NCI-H524 treated with DMSO at 0.1 percent for 48 hours (cell line): ENCODE data around the gene CLEC19A.
"Not testable (repeated sequence)": the region's sequence is repeated elsewhere in the genome, so short reads cannot be mapped to it uniquely, and the experiment has no call there.

Source experiments
- DNase-seq: peaks from one replicate; lab custom pipeline; 2025; lab: John Stamatoyannopoulos, UW

Gene CLEC19A

DNA sequence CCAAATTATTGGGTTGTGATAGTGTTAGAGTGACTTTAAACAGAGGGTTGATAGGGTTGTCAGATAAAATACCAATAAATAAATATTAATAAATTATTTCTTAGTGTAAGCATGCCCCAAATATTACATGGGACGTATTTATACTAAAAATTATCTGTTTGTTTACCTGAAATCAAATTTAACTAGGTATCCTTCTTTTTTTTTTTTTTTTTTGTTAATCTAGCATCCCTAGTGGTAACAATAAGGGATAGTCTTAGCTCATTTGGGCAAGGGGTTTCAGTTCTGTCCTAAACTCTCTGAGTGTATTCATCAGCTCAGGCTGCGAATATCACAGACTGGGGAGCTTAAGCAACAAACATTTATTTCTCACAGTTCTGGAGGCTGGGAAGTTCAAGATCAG, 1.3 kb downstream of the CLEC19A start:
- DNase-seq, result no peak

DNA sequence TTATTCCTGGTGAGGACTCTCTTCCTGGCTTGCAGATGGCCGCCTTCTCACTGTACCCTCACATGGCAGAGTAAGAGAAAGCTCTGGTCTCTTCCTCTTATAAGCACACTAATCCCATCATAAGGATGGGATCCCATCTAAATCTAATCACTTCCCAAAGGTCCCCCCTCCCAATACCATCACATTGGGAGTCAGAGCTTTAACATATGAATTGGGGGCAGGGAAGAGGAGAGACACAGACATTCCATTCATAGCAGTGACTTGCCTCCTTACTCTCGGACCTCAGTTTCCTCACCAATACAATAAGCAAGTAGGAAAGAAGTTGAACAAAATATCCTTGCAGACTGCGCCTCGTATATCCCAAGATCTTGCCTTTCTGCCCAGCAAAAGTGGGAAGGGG, 1.7 kb downstream of the CLEC19A start:
- DNase-seq, result no peak

DNA sequence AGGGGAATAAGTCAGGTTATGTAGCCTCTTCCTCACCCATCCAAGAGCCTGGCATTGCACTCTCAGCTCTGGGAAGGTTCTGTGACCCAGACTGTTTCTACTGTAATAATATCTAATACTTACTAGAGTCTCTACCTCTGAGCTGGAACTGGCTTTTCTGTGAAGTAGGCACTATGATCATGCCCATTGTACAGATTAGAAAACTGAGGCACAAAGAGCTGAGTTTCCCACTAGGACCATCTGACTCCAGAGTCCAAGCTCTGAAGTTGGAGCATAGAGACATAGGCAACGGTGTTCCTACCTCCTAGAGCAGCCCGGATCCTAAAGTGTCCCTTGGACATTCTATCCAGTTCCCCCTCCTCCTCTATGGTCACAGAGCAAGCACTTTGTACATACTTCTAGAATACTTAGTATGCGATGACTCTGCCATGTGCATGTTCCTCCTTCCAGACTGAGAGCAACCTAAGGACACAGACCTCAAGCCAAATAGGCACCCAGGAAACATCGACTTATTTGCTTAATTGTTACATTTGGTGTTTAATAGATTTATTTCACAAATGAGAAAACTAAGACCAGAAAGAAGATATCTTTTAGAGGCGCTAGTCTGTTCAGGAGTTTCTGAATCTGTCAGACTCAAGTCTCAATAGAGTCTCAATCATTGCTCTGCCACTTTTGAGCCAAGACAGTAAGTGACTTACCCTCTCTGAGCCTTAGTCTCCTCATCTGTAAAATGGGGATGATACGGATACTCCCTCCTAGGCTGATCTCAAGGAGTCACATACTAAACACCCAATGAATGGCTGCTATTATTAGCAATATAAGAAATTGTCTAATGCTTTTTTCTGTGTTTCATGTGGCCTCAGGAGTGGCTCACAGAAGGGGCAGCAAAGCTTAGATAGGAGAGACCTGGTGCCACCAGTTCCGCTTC, 3.6 kb downstream of the CLEC19A start:
- DNase-seq, result no peak

DNA sequence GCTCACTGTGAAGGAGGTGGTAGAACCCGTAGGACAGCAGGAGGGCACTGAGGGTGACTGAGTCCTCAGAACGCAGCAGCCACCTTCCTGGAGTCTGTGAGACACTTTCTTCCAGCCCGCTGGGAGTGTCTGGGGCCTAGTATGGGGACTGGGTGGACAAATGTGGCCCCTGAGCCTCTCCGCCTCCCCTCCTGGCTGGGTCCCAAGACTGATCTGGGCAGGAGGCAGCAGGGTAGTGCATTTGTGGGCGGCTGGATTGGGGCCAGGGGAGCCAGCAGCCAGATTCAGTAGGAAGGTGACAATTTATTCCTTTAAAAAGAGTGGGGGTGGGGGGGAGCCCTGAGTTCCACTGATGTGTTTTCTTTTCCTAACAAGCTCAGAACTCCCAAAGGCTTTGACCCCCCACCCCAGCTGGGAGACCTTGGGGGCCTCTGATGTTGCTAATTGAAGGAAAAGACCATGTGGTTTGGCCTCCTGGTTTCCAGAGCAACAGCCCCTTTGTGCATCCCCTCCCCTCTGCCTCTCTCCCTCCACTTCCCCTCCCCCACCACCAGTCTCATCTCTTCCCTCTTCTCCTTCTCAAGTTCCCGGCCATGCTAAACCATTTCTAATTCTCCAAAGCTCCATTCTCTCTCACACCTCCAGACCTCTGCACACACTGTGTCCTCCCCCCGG, 4.4 kb downstream of the CLEC19A start:
- no peak for DNase-seq

DNA sequence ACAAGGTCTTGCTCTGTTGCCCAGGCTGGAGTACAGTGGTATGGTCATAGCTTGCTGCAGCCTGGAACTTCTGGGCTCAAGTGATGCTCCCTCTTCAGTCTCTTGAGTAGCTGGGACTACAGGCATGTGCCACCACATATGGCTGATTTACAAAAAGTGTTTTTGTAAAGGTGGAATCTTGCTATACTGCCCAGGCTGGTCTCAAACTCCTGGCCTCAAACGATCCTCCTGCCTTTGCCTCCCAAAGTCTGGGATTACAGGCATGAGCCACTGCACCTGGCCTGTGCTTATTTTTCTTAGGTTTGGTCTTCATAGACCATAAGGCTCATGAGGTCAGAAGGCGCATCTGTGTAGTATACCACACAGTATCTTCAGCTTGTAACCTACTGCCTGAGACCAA, 5.3 kb downstream of the CLEC19A start:
- no peak for DNase-seq

DNA sequence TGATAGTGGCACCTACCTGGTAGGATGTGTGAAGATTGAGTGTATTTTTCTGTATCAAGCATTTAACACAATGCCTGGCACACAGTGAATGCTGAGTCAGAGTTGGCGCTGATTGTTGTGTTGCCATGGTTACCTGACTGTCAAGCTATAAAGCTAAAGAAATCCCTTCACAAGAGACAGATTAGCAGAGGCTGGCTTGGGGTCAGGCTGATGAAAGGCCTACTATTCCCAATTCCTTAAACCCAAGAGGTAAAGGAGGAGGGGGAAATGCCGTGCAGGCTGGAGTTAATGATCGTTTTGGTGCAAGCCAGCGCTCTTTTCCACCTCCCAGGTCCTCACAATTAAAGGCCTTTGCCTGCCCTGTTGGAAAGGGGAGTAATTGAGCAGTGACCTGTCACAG, 5.9 kb downstream of the CLEC19A start:
- no peak for DNase-seq

DNA sequence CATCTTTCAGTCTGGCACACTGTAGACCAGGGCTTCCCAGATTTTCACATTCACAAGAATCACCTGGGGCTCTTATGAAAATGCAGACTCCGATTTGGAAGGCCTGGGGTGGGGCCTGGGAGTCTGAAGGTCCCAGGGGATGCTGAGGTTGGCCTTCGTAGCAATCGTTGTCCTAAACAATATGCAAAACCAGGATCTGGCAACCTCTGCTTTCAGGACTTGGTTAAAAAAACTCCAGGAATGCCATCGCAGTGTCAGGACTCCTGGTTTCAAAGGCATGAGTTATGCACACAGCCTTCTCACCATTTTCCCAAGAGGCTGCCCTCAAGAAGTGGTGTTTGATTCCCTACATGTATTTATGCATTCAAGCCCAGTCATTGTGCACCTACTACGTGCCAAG, 6.7 kb downstream of the CLEC19A start:
- no peak for DNase-seq

DNA sequence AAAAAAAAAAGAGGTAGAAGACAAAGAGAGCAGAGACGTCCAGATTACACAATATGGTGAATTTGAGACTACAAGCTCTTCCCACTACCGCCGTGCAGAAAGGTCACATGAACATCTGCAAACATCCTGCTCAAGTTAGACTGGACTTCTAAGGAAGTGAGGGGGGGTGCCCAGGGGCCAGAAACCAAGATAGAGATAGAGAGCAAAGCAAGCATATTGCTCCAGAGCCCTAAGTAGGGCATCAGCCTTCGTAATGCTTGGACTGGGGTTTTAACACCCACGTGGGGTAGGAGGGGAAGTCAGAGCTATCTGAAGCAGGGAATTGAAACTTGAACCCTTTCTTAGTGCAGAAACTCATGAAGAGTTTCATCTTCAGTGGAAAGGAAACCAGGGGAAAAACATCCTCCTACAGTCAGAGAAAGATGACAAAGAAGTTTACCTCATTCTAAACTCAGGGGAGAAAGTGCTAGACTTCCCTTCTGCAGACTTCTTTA, 8.7 kb downstream of the CLEC19A start:
- DNase-seq, result no peak

DNA sequence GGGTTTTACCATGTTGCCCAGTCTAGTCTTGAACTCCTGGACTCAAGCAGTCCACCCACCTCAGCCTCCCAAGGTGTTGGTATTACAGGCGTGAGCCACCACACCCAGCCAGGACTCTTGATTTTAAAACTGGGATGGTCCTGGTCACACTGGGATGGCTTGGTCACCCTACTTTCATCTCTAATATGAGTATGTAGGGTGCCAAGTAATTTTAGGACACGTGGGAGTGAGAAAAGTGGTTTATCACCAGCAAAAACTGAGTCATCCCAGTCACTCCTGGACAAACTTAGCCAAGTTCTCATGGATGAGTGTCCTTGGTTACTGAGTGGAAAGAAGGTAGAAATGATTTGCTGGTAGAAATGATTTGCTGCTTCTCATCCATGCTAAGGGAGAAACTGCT, 9.9 kb downstream of the CLEC19A start:
- DNase-seq, result no peak

DNA sequence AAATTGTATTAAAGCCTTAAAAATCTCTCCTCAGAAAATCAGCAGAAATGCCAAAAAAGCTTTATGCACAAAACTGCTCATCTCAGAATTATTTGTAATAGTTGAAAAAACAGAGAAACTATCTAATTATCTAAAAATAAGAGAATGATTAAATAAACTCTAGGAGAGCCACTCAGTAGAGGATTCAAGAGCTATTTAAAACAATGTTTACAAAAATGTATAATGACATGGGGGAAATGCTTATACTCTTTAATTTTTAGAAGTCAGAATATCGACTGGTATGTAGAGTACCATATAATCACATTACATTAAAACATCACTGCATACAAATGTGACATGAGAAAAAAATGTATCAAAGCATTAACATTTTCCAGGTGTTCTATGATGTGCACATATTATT, 11.9 kb downstream of the CLEC19A start:
- DNase-seq, result no peak

DNA sequence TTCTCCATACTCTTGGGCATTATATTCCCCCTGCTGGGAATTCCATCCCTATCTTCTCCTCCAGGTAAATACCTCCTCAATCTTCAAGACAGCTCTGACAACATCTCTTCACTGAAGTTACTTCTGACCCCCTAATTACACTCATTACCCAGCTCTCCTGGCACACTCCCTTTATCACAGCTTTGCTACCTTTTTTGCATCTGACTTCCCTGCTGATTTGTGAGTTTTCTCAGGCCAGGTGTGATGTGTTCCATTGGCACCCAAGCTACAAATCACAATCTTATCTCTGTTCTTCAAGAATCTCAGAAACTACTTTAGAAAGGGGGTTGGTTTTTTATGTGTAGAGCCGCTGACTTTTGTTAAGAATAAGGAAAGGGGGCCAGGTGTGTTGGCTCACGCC, 14.0 kb downstream of the CLEC19A start:
- DNase-seq, result no peak

DNA sequence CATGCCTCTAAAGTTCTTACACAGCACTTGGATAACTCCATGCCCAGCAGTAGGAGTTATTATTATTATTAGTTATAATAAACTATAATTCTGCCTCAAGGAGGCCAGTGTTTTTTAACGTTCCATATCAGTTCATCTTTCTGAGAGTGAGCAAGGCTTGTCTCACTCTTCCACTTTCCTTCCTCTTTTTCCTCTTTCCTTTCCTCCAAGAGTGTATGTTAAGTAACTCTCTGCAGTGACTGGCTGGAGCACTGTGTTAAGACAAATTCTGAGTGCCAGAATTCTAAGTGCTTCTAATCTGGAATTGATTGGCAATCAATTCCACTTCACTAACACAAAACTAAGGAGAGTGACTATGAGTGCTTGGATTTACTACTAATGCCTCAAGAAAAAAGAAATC, 16.4 kb downstream of the CLEC19A start:
- no peak for DNase-seq

DNA sequence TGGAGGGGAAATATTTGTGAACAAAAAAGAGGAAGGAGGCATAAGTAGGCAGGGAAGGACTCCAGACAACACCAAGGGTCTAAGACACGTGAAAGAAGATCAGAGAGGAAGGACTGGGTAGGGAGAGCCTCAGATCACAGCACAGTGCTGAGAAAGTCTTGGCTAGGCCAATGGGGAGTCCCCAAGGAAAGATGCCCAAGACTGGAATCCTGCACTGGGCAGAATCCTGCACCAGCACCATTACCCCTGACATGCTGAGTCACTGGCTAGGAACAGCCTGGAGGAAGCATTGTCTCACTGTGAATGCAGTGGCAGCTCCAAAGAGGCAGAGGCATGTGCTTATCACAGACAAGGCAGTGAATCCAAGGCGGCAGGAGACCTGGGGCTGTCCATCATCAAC, 19.2 kb downstream of the CLEC19A start:
- DNase-seq, result no peak

DNA sequence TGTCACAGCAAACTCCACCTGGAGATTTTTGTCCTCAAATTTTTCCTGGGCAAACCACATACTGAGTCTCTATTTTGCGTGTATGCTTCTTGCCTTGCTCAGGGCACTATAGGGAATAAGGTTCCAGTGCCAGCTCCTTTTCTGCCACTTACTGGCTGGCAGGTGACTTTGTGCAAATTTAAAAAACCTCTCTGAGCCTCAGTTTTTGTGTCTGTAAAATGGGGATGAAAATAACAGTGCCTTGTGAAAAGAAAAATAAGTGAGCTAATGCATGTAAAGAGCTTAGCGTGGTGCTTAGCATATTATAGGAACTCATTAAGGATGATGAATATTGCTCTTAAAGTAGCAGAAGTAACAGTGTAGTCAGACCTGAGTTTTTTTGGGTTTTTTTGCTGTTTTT, 19.9 kb downstream of the CLEC19A start:
- no peak for DNase-seq

DNA sequence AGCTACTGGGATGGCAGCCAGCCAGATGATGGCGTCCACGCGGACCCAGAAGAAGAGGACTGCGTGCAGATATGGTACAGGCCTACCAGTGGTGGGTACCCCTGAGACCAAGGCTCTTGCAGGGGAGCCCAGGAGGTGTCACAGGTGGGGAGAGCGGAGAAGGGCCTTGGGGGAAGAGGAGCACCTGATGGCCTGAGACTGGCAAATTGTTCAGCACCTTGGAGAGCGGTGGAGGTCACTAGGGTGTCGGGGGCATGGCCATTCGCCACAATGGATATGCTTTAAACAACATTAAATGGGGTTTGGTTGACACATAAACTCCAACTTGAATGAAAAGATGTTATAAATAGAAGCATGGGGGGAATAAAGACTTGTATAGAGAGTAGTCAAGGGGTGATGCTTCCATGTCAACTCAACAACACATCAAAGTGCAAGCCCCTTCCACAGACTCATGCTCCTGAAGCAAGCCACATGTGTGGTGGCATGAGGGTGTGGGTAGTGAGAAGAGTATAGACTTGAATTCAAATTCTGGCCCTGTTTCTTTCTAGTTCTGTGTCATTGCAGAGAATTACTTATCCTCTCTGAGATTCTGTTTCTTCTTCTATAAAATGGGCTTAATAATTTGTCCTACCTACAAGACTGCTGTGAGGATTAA, 22.2 kb downstream of the CLEC19A start:
- DNase-seq, result no peak

DNA sequence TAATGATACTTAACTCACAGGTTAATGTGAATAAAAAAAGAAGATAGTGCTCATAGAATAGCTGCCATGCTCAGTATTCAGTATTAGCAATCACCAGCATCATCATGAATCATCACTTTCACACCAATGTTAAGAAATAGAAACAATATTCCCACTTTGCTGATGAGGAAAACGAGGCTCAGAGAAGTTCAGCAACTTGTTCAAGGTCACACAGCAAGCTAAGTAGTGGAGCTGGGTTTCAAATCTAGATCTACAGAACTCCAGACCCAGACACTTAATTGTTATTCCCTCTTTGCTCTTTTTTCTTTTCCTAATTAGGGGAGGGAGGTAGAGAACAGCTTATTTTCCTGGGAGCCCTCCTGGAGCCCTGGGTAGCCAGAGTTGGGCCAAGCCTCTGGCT, 22.9 kb downstream of the CLEC19A start:
- no peak for DNase-seq

DNA sequence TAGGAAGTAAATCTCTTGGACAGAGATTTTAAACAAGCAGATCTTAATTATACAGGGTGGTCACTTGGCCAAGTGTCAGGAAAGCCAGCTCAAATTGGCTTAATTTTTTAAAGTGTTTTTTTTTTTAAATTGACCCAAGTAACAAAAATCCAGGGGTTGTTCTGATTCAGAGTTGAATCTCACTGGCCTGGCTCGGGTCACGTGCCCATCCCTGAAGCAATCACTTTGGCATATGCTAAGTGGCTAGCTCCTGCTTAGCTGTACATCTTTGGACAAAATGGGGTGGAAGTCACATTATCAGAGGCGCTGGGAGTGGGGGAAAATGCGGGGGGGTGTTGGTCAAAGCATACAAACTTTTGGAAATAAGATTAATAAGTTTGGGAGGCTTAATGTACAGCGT, 23.6 kb downstream of the CLEC19A start:
- no peak for DNase-seq

DNA sequence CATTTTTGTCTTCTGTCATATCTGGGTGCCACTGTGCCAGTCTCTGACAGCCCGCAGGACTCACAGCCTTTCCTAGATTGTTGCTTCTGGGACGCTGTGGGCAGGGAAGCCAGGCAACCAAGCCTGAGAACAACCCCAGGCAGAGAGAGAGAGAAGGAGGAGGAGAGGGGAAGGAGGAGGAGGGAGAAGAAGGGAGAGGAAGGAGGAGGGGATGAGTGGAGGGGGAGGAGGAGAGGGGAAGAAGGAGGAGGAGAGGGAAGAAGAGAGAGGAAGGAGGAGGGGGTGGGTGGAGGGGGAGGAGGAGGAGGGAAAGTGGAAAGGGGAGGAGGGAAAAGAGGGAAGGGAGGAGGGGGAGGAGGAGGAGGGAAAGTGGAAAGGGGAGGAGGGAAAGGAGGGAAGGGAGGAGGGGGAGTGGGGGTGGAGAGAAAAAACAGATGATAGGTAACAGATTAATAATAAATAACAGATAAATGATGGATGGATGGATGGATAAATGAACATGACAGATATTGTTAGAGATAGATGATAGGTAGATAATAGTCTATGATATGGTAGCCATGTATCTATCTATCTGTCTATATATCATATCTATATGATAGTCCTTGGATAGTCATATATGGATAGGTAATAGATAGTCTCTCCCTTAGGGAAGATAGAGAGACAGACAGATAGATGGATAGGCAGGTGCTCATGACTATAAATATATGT, 29.3 kb downstream of the CLEC19A start:
- DNase-seq, result no peak

DNA sequence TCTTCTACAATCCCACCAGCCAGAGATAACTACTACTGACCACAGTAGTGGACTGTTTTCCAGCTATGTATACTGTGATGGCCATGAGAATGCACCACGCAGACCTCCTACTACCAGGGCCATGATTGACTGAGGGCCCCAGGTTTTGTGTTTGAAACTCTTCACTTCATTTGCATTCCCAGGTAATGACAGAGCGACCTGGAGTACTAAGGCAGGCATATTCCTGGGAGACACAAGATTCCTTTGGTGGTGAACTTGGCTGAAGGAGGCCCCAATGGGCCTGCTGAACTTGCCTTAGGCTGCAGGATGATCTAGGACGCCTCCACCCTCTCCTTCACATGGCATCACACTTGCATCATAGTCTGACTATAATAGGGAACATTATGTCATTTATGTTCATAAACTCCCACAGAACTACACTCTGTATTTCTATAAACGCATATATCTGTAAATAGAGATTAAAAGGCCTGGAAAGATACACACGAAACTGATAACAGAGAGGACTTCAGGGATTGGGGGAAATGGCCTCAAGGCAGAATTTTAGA, 30.4 kb downstream of the CLEC19A start:
- DNase-seq, result no peak

DNA sequence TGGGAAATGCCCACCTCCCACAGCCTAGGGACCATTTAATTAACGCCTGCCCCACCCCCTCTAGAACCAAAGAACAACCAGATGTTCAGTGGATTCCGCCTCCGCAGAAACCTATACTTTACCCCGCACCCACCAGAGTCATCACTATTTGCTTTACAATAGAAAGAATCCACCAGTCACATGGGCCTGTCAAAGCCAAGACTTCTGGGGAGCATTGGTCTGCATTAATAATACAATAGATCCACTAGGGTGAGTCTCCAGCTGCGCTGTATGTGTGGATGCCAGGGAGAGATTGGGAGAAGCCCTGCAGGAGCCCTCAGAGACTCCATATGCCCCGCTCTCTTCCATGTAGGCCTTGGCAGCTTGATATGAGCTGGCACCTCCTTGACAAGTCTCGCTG, 31.3 kb downstream of the CLEC19A start:
- DNase-seq, result no peak

DNA sequence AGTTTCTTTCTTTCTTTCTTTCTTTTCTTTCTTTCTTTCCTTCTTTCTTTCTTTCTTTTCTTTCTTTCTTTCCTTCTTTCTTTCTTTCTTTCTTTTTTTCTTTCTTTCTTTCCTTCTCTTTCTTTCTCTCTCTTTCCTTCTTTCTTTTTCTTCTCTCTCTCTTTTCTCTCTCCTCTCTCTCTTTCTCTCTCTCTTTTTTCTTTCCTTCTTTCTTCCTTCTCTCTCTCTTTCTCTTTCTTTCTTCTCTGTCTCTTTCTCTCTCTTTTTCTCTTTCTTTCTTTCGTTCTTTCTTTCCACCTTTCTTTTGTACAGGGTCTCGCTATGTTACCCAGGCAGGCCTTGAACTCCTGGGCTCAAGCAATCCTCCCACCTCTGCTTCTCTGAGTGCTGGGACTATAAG, 35.7 kb downstream of the CLEC19A start:
- DNase-seq, result not testable (repeated sequence)

DNA sequence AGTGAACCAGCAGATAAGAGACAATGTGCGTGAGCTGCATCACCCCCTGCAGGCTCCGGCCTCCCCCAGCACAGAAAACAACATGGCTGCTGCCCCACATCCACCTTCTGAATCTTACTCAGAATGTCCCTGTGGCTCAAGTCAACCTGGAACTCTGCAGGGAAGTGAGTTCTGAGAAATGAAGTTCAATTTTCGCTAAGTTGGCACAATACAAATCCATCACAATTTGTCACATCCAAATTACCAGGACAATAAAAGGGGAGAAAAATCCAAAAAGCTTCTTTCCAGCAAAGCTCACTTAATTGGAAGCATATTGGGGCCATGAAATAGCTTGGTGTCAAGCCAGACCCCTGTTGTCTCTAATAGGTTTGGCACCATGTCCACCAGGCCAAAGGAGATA, 38.1 kb downstream of the CLEC19A start:
- DNase-seq, result no peak
